H1 (cell line): ENCODE results near the gene CMC4. TPM values are rescaled to one million over a fixed set of nuclear protein-coding genes. Genes with fewer than 3 reads are reported as not detected.

Source experiments
- BRCA1 ChIP-seq: IDR thresholded peaks from 2 replicates; pipeline ENCODE4 v1.6.1; 2012; ENCODE audit warnings: low read depth, low read length, improper control_type of control experiment
- CBX5 ChIP-seq: fragments of 300-800, 300-1000 bp; sonication (generic); IDR thresholded peaks from 2 replicates; pipeline ENCODE4 v1.7.1; 2016; ENCODE audit warnings: antibody characterized with exemption, low read length, low read depth
- CHD1 ChIP-seq: IDR thresholded peaks from 2 replicates; pipeline ENCODE4 v1.6.1; 2012; ENCODE audit warnings: low read depth, low read length, improper control_type of control experiment
- CHD2 ChIP-seq: IDR thresholded peaks from 2 replicates; pipeline ENCODE4 v1.6.1; 2012; ENCODE audit warnings: low read length, improper control_type of control experiment
- FOSL1 ChIP-seq: IDR thresholded peaks from 2 replicates; pipeline ENCODE4 v1.6.1; 2011; ENCODE audit warnings: mild to moderate bottlenecking, low read depth, low read length, moderate library complexity; ENCODE audit not compliant: insufficient read depth
- JUND ChIP-seq: IDR thresholded peaks from 2 replicates; pipeline ENCODE4 v1.6.1; 2011; ENCODE audit warnings: mild to moderate bottlenecking, improper control_type of control experiment, low read length
- SAP30 ChIP-seq: fragments of 300-600 bp; sonication (generic); IDR thresholded peaks from 2 replicates; pipeline ENCODE4 v1.7.1; 2012; ENCODE audit warnings: low read length, moderate library complexity, mild to moderate bottlenecking, inconsistent platforms; ENCODE audit not compliant: insufficient read depth, insufficient replicate concordance
- SIN3A ChIP-seq, 2 experiments: IDR thresholded peaks in 1 of 2; conservative IDR thresholded peaks in 1 of 2; 2 replicates each; pipeline ENCODE4 v1.6.1; 2011 to 2012; ENCODE audit warnings: low read length in 2 of 2, improper control_type of control experiment in 1 of 2, low read depth in 1 of 2, mild to moderate bottlenecking in 1 of 2
- YY1 ChIP-seq: IDR thresholded peaks from 2 replicates; pipeline ENCODE4 v1.6.1; 2011; ENCODE audit warnings: low read depth, mild to moderate bottlenecking, low read length
- ZNF274 ChIP-seq: IDR thresholded peaks from 2 replicates; pipeline ENCODE4 v1.7.0; 2012; ENCODE audit warnings: low read length, borderline replicate concordance; ENCODE audit errors: extremely low read depth
- polyA plus RNA-seq, 7 experiments: library from polyadenylated mRNA; depleted of rRNA in 3 of 7; stranded (reverse) in 5 of 7; unstranded in 2 of 7; fragments of >200 nt in 5 of 7; fragments of 200-250 nt in 2 of 7; gene quantifications; 1 replicate in 5 of 7; 2 replicates in 1 of 7; 4 replicates in 1 of 7; pipeline versions ENCODE4 v1.2.1 to v1.2.3, GENCODE V29; 2011 to 2013; ENCODE audit warnings: missing spikeins in 2 of 7, mixed read lengths in 2 of 7
- total RNA-seq: library from RNA; stranded (reverse); fragmentation: NEBNext Ultra II Directional; extraction: Animal tissue kit (Norgen Biotek cat#: 25700); gene quantifications from 2 replicates; pipeline ENCODE4 v1.2.1, GENCODE V29; 2021
- TF ChIP-seq, protein P1 (sequence below): fragments of 300-600 bp; sonication (generic); IDR thresholded peaks from 2 replicates; pipeline ENCODE4 v1.7.1; 2012; ENCODE audit warnings: low read length, moderate library complexity, mild to moderate bottlenecking, inconsistent platforms; ENCODE audit not compliant: insufficient replicate concordance

CMC4 gene
- total and polyA plus RNA-seq, 2 of the 8 experiments (the other 6 are each of a cell fraction or from before 2014, with no cell fraction given): 6.0 to 8.8 TPM

DNA sequence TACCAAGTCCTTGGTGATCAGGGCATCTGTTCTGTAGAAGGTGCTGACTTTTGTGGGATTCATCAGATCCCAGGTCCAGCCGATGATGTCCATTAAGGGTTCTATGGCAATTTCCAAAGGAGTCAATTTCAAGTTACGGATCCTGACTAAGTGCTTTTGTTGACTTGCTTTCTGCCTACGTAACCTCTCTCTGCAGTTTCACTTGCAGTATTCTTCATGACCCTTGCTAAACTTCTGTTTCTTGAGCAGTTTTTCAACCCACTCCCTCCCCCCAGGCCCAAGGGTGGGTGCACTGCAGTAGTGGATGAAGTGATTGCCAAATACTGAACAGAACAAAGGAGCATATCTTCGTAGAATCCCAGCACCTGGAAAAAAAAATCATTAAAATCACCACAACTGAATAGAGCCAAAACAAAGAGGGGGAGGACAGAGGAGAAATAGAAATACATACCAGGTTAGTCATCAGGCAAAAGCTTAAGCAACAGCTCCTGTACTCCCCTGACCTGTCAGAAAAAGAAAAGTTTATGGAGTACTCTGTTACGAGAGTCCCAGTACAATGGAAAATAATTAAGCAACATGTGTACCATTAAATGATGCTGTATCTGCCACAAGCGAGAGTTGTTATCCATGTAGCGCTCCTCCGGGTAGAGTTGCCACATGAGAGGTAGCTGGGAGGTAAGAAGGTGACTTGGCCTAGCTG is 5.8 kb downstream of the CMC4 start (continued):
- TF ChIP-seq, protein P1, sequence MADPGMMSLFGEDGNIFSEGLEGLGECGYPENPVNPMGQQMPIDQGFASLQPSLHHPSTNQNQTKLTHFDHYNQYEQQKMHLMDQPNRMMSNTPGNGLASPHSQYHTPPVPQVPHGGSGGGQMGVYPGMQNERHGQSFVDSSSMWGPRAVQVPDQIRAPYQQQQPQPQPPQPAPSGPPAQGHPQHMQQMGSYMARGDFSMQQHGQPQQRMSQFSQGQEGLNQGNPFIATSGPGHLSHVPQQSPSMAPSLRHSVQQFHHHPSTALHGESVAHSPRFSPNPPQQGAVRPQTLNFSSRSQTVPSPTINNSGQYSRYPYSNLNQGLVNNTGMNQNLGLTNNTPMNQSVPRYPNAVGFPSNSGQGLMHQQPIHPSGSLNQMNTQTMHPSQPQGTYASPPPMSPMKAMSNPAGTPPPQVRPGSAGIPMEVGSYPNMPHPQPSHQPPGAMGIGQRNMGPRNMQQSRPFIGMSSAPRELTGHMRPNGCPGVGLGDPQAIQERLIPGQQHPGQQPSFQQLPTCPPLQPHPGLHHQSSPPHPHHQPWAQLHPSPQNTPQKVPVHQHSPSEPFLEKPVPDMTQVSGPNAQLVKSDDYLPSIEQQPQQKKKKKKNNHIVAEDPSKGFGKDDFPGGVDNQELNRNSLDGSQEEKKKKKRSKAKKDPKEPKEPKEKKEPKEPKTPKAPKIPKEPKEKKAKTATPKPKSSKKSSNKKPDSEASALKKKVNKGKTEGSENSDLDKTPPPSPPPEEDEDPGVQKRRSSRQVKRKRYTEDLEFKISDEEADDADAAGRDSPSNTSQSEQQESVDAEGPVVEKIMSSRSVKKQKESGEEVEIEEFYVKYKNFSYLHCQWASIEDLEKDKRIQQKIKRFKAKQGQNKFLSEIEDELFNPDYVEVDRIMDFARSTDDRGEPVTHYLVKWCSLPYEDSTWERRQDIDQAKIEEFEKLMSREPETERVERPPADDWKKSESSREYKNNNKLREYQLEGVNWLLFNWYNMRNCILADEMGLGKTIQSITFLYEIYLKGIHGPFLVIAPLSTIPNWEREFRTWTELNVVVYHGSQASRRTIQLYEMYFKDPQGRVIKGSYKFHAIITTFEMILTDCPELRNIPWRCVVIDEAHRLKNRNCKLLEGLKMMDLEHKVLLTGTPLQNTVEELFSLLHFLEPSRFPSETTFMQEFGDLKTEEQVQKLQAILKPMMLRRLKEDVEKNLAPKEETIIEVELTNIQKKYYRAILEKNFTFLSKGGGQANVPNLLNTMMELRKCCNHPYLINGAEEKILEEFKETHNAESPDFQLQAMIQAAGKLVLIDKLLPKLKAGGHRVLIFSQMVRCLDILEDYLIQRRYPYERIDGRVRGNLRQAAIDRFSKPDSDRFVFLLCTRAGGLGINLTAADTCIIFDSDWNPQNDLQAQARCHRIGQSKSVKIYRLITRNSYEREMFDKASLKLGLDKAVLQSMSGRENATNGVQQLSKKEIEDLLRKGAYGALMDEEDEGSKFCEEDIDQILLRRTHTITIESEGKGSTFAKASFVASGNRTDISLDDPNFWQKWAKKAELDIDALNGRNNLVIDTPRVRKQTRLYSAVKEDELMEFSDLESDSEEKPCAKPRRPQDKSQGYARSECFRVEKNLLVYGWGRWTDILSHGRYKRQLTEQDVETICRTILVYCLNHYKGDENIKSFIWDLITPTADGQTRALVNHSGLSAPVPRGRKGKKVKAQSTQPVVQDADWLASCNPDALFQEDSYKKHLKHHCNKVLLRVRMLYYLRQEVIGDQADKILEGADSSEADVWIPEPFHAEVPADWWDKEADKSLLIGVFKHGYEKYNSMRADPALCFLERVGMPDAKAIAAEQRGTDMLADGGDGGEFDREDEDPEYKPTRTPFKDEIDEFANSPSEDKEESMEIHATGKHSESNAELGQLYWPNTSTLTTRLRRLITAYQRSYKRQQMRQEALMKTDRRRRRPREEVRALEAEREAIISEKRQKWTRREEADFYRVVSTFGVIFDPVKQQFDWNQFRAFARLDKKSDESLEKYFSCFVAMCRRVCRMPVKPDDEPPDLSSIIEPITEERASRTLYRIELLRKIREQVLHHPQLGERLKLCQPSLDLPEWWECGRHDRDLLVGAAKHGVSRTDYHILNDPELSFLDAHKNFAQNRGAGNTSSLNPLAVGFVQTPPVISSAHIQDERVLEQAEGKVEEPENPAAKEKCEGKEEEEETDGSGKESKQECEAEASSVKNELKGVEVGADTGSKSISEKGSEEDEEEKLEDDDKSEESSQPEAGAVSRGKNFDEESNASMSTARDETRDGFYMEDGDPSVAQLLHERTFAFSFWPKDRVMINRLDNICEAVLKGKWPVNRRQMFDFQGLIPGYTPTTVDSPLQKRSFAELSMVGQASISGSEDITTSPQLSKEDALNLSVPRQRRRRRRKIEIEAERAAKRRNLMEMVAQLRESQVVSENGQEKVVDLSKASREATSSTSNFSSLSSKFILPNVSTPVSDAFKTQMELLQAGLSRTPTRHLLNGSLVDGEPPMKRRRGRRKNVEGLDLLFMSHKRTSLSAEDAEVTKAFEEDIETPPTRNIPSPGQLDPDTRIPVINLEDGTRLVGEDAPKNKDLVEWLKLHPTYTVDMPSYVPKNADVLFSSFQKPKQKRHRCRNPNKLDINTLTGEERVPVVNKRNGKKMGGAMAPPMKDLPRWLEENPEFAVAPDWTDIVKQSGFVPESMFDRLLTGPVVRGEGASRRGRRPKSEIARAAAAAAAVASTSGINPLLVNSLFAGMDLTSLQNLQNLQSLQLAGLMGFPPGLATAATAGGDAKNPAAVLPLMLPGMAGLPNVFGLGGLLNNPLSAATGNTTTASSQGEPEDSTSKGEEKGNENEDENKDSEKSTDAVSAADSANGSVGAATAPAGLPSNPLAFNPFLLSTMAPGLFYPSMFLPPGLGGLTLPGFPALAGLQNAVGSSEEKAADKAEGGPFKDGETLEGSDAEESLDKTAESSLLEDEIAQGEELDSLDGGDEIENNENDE: no peak
- TF ChIP-seq FOSL1: no peak
- no peak for TF ChIP-seq YY1
- TF ChIP-seq SIN3A (conservative IDR thresholded peaks at IDR 0.05 in 1 of 2, IDR thresholded peaks at IDR 0.05 in 1 of 2; ENCODE audit: low read depth in 1 of 2, low read length in 2 of 2): no peak
- TF ChIP-seq ZNF274: no peak
- TF ChIP-seq CHD2: no peak
- no peak for TF ChIP-seq SAP30
- TF ChIP-seq BRCA1: no peak
- no peak for TF ChIP-seq CBX5
- no peak for TF ChIP-seq CHD1
- TF ChIP-seq JUND: no peak
